ENCODE data around the gene RER1.

GRCh38 chr1:2430592-2430973, 38.9 kb downstream of the RER1 start:
- TF ChIP-seq CTCF (IDR thresholded peaks at IDR 0.05; ENCODE audit: low read length) (no peak), EZH2 (optimal IDR thresholded peaks at IDR 0.05; ENCODE audit: low read depth, low read length) (no peak)
